Calu3 (cell line): ENCODE measurements around the gene PPP1R26. TPM values are rescaled to one million over a fixed set of nuclear protein-coding genes. Genes with fewer than 3 reads are reported as not detected.

ENCODE experiments used
- BruUV-seq: library from RNA; stranded (reverse); fragments of 400-500 nt; replicated peaks from 2 replicates; lab custom pipeline; 2021; lab: Mats Ljungman, UMichigan
- CTCF ChIA-PET: fragments of 300-600 bp; sonication (Branson Sonifier 250); formaldehyde crosslinking; loops from one replicate; lab custom pipeline; 2022; ENCODE audit warnings: antibody characterized with exemption; lab: Charles Lee
- DNase-seq: peaks from one replicate; pipeline ENCODE4 v3.0.0; 2022
- H3K27ac Mint-ChIP-seq: one replicate; pipeline ENCODE4 v1.8.0; 2022; ENCODE audit warnings: mixed read lengths; ENCODE audit not compliant: unreplicated experiment
- H3K27me3 Mint-ChIP-seq: one replicate; pipeline ENCODE4 v1.8.0; 2022; ENCODE audit warnings: mixed read lengths; ENCODE audit not compliant: unreplicated experiment
- H3K36me3 Mint-ChIP-seq: one replicate; pipeline ENCODE4 v1.8.0; 2022; ENCODE audit warnings: mild to moderate bottlenecking, moderate library complexity, mixed read lengths; ENCODE audit not compliant: insufficient read depth, unreplicated experiment
- H3K4me1 Mint-ChIP-seq: one replicate; pipeline ENCODE4 v1.8.0; 2022; ENCODE audit warnings: mild to moderate bottlenecking, low read depth, mixed read lengths; ENCODE audit not compliant: unreplicated experiment
- H3K4me3 Mint-ChIP-seq: one replicate; pipeline ENCODE4 v1.8.0; 2022; ENCODE audit warnings: mild to moderate bottlenecking, low read depth, moderate library complexity, mixed read lengths; ENCODE audit not compliant: unreplicated experiment
- H3K9me3 Mint-ChIP-seq: one replicate; pipeline ENCODE4 v1.8.0; 2022; ENCODE audit warnings: low read depth, mixed read lengths; ENCODE audit not compliant: unreplicated experiment
- CTCF ChIP-seq: fragments of 200-600 bp; IDR thresholded peaks from one replicate; pipeline ENCODE4 v1.8.0; 2022; ENCODE audit warnings: antibody characterized with exemption; ENCODE audit not compliant: unreplicated experiment
- intact Hi-C: fragments of 100-400 bp; cut with micrococcal nuclease; formaldehyde crosslinking; loops from one replicate; pipeline ENCODE4 v1.10.0; 2022; ENCODE audit not compliant: unreplicated experiment
- total RNA-seq: library from RNA; stranded (reverse); gene quantifications from 2 replicates; pipeline ENCODE4 v1.2.3, GENCODE V29; 2022

Gene PPP1R26
- total RNA-seq, 1 experiment from 2014 or later, result 35.1 TPM

GRCh38 chr9:135463140-135463539 is 16.4 kb upstream of the PPP1R26 start:
- H3K9me3 Mint-ChIP-seq, result no peaks in the 10 kb centered on the region
- H3K27ac Mint-ChIP-seq, result no peak overlapping the region
- intact Hi-C loops, result no loop called here
- no peaks in the 10 kb centered on the region for H3K36me3 Mint-ChIP-seq
- no peak for TF ChIP-seq CTCF
- no TSS peak for BruUV-seq
- CTCF ChIA-PET, result interaction anchor here (0.6 kb wide), 2 partner anchors 63 to 337 kb away, joined by 3 to 11 read pairs; no protein-coding TSS in a partner anchor
- no peaks in the 10 kb centered on the region for H3K27me3 Mint-ChIP-seq
- no peak for DNase-seq
- no peak overlapping the region for H3K4me3 Mint-ChIP-seq
- no peaks in the 10 kb centered on the region for H3K4me1 Mint-ChIP-seq

- DNase-seq, result no peak
- no peaks in the 10 kb centered on the region for H3K9me3 Mint-ChIP-seq
- no peaks in the 10 kb centered on the region for H3K36me3 Mint-ChIP-seq
- TF ChIP-seq CTCF, result no peak
- H3K27ac Mint-ChIP-seq, result no peak overlapping the region
- no peaks in the 10 kb centered on the region for H3K27me3 Mint-ChIP-seq
- BruUV-seq, result no TSS peak
- no peak overlapping the region for H3K4me3 Mint-ChIP-seq
- no peaks in the 10 kb centered on the region for H3K4me1 Mint-ChIP-seq
- intact Hi-C loops, result no loop called here
- CTCF ChIA-PET, result no interaction called here
Measured at GRCh38 chr9:135464181-135464580, 15.4 kb upstream of the PPP1R26 start.

GRCh38 chr9:135468854-135469521 is 10.6 kb upstream of the PPP1R26 start:
- Mint-ChIP-seq H3K9me3 (no peaks in the 10 kb centered on the region), H3K27me3 (no peaks in the 10 kb centered on the region), H3K27ac (peak overlapping the region; percentile 17), H3K4me1 (no peaks in the 10 kb centered on the region), H3K36me3 (no peaks in the 10 kb centered on the region), H3K4me3 (peak overlapping the region; percentile 50)
- no peak for TF ChIP-seq CTCF
- no TSS peak for BruUV-seq
- peak; percentile 35 for DNase-seq
- CTCF ChIA-PET, result no interaction called here
- intact Hi-C loops, result no loop called here

GRCh38 chr9:135471791-135472640 is 7.6 kb upstream of the PPP1R26 start:
- Mint-ChIP-seq H3K36me3 (no peaks in the 10 kb centered on the region), H3K27me3 (no peaks in the 10 kb centered on the region), H3K4me3 (no peak overlapping the region), H3K9me3 (no peaks in the 10 kb centered on the region), H3K27ac (no peak overlapping the region), H3K4me1 (no peaks in the 10 kb centered on the region)
- no peak for DNase-seq
- CTCF ChIA-PET, result no interaction called here
- no peak for TF ChIP-seq CTCF
- BruUV-seq, result no TSS peak
- intact Hi-C loops, result no loop called here
